Lung (tissue), 12 donors: Measurements from ENCODE around the gene MAN2B2. TPM values are rescaled to one million over a fixed set of nuclear protein-coding genes. Genes with fewer than 3 reads are reported as not detected.

ENCODE experiments used
- ATAC-seq: fragments of 200-7000 bp; cut with Tn5 transposase; one replicate; pipeline ENCODE4 v1.9.1; 2020; ENCODE audit warnings: moderate number of reproducible peaks; ENCODE audit not compliant: insufficient read depth, low FRiP score
- DNase-seq, 3 donors: peaks; one replicate each; pipeline ENCODE4 v3.0.0-alpha.2; 2013 to 2017
- H3K27ac ChIP-seq, 2 donors: one replicate each; pipeline ENCODE4 v1.5.1; 2013; ENCODE audit warnings: mild to moderate bottlenecking in 2 of 2, moderate library complexity in 2 of 2, control low read depth in 1 of 2, inconsistent platforms in 1 of 2, low read depth in 1 of 2, low read length in 1 of 2
- H3K27me3 ChIP-seq, 3 donors: one replicate each; pipeline ENCODE4 v1.5.1; 2013; ENCODE audit warnings: low read length in 2 of 3; ENCODE audit not compliant: control insufficient read depth in 3 of 3, insufficient read depth in 3 of 3
- H3K36me3 ChIP-seq, 4 donors: one replicate each; pipeline ENCODE4 v1.5.1; 2013; ENCODE audit warnings: low read length in 4 of 4, mild to moderate bottlenecking in 1 of 4, moderate library complexity in 1 of 4; ENCODE audit not compliant: control insufficient read depth in 4 of 4, insufficient read depth in 4 of 4
- H3K4me1 ChIP-seq, 5 donors: one replicate each; pipeline ENCODE4 v1.5.1; 2013; ENCODE audit warnings: low read length in 5 of 5, mild to moderate bottlenecking in 2 of 5, moderate library complexity in 1 of 5; ENCODE audit not compliant: control insufficient read depth in 5 of 5, insufficient read depth in 5 of 5
- H3K4me3 ChIP-seq: one replicate; pipeline ENCODE4 v1.5.1; 2013; ENCODE audit warnings: mild to moderate bottlenecking, control low read depth, moderate library complexity
- H3K9ac ChIP-seq, 2 donors: one replicate each; pipeline ENCODE4 v1.5.1; 2013; ENCODE audit warnings: low read length in 2 of 2, control low read depth in 1 of 2; ENCODE audit not compliant: insufficient read depth in 1 of 2
- H3K9me3 ChIP-seq, 4 donors: one replicate each; pipeline ENCODE4 v1.5.1; 2013; ENCODE audit warnings: low read length in 3 of 4, mild to moderate bottlenecking in 1 of 4, moderate library complexity in 1 of 4; ENCODE audit not compliant: control insufficient read depth in 4 of 4, insufficient read depth in 3 of 4
- CTCF ChIP-seq: IDR thresholded peaks from 2 replicates; pipeline ENCODE4 v1.5.1; 2012; ENCODE audit warnings: mild to moderate bottlenecking; ENCODE audit errors: control extremely low read depth, extremely low read depth
- WGBS, 2 donors: extraction: QIAGEN DNeasy Blood & Tissue Kit; methylation state at CpG; one replicate each; pipeline ENCODE4 v1.1.7; 2013; 5-methylcytosine and 5-hydroxymethylcytosine counted together
- polyA plus RNA-seq, 2 donors: library from polyadenylated mRNA; stranded (reverse); fragments of 200-250 nt; gene quantifications; one replicate each; pipeline ENCODE4 v1.2.1, GENCODE V29; 2013
- total RNA-seq, 2 donors: library from RNA; depleted of rRNA in 1 of 2; stranded (reverse); fragments of >200 nt in 1 of 2; gene quantifications; one replicate each; pipeline ENCODE4 v1.2.1, GENCODE V29; 2014 to 2021
- donor health status: control.
- donor health status: control.
- donor health status: Bipolar disorder and iron deficiency.
- donor health status: healthy.
- donor health status: DM: yes; HTN: yes; CAD: no.

Gene MAN2B2
- total and polyA plus RNA-seq, 4 donors = 6.5 to 36.1 (median 16.5) TPM

GRCh38 chr4:6609415-6610079 lies 34.6 kb downstream of the MAN2B2 start:
- Histone ChIP-seq H3K36me3 (peaks cover 4 to 66% (median 35%) of the 10 kb centered on the region in 4 donors), H3K4me1 (peaks cover 0 to 2% (median 0%) of the 10 kb centered on the region in 5 donors), H3K9me3 (peaks cover 0 to 7% (median 2%) of the 10 kb centered on the region in 4 donors), H3K4me3 (no peak overlapping the region), H3K27ac (no peak overlapping the region), H3K27me3 (no peaks in the 10 kb centered on the region), H3K9ac (no peak overlapping the region)
- 94 to 96% methylated on average over 26 of the region's 26 CpGs for WGBS, 2 donors
- ATAC-seq (no peak), DNase-seq (no peak)
- TF ChIP-seq CTCF = no peak

GRCh38 chr4:6610856-6611430 lies 36.0 kb downstream of the MAN2B2 start:
- Histone ChIP-seq H3K9me3 (no peaks in the 10 kb centered on the region), H3K9ac (no peak overlapping the region), H3K27ac (no peak overlapping the region), H3K4me3 (no peak overlapping the region), H3K27me3 (no peaks in the 10 kb centered on the region), H3K4me1 (peaks cover 0 to 2% (median 0%) of the 10 kb centered on the region in 5 donors), H3K36me3 (peaks cover 0 to 63% (median 29%) of the 10 kb centered on the region in 4 donors)
- DNase-seq (no peak), ATAC-seq (no peak)
- TF ChIP-seq CTCF = no peak
- 98% methylated on average over 21 to 24 of the region's 24 CpGs for WGBS, 2 donors

GRCh38 chr4:6612961-6613675 lies 38.1 kb downstream of the MAN2B2 start:
- H3K27ac ChIP-seq = no peak overlapping the region
- no peaks in the 10 kb centered on the region for H3K27me3 ChIP-seq
- H3K4me3 ChIP-seq = no peak overlapping the region
- ATAC-seq = no peak
- H3K9ac ChIP-seq = no peak overlapping the region
- H3K36me3 ChIP-seq = peaks cover 0 to 64% (median 24%) of the 10 kb centered on the region in 4 donors
- no peak for DNase-seq
- WGBS, 2 donors = 95 to 97% methylated on average over 3 of the region's 3 CpGs
- no peaks in the 10 kb centered on the region for H3K9me3 ChIP-seq
- peaks cover 0 to 2% (median 0%) of the 10 kb centered on the region in 5 donors for H3K4me1 ChIP-seq
- TF ChIP-seq CTCF = no peak
